Skeletal muscle satellite cell (primary cell): Measurements from ENCODE around the gene RAI14.
"Not testable (repeated sequence)": the region's sequence is repeated elsewhere in the genome, so short reads cannot be mapped to it uniquely, and the experiment has no call there.

ENCODE experiments used
- H3K27me3 ChIP-seq: 2 replicates; pipeline ENCODE4 v1.7.0; 2013; ENCODE audit warnings: low read length; ENCODE audit not compliant: control insufficient read depth, insufficient read depth
- H3K36me3 ChIP-seq: 2 replicates; pipeline ENCODE4 v1.7.0; 2013; ENCODE audit warnings: mild to moderate bottlenecking, control low read depth, low read length; ENCODE audit not compliant: insufficient read depth
- H3K4me1 ChIP-seq: 2 replicates; pipeline ENCODE4 v1.7.0; 2013; ENCODE audit warnings: low read length; ENCODE audit not compliant: control insufficient read depth, insufficient read depth
- H3K4me2 ChIP-seq: 2 replicates; pipeline ENCODE4 v1.7.0; 2013; ENCODE audit warnings: mild to moderate bottlenecking, low read length
- H3K4me3 ChIP-seq: 2 replicates; pipeline ENCODE4 v1.7.0; 2013; ENCODE audit warnings: low read length
- H3K9ac ChIP-seq: 2 replicates; pipeline ENCODE4 v1.7.0; 2013; ENCODE audit warnings: mild to moderate bottlenecking, low read depth, low read length, moderate library complexity
- H3K9me3 ChIP-seq: replicated peaks from 2 replicates; pipeline ENCODE4 v1.7.0; 2013; ENCODE audit warnings: mild to moderate bottlenecking, control low read depth, low read length

RAI14 gene

GRCh38 chr5:34820593-34820992 is 164.5 kb downstream of the RAI14 start:
- no peaks in the 10 kb centered on the region for H3K4me1 ChIP-seq
- H3K9ac ChIP-seq: no peak overlapping the region
- H3K9me3 ChIP-seq: no peaks in the 10 kb centered on the region
- peaks cover 87% of the 10 kb centered on the region for H3K36me3 ChIP-seq
- no peak overlapping the region for H3K4me3 ChIP-seq
- H3K27me3 ChIP-seq: no peaks in the 10 kb centered on the region
- H3K4me2 ChIP-seq: no peak overlapping the region

GRCh38 chr5:34822956-34823715 is 167.0 kb downstream of the RAI14 start:
- H3K4me2 ChIP-seq: no peak overlapping the region
- H3K27me3 ChIP-seq: no peaks in the 10 kb centered on the region
- no peak overlapping the region for H3K4me3 ChIP-seq
- no peaks in the 10 kb centered on the region for H3K9me3 ChIP-seq
- H3K36me3 ChIP-seq: peaks cover 89% of the 10 kb centered on the region
- no peaks in the 10 kb centered on the region for H3K4me1 ChIP-seq
- no peak overlapping the region for H3K9ac ChIP-seq

GRCh38 chr5:34826347-34826746 is 170.2 kb downstream of the RAI14 start:
- Histone ChIP-seq H3K36me3 (peaks cover 83% of the 10 kb centered on the region), H3K4me2 (no peak overlapping the region), H3K9ac (no peak overlapping the region)

GRCh38 chr5:34827588-34828506 is 171.7 kb downstream of the RAI14 start:
- Histone ChIP-seq H3K4me3 (no peak overlapping the region), H3K9me3 (no peaks in the 10 kb centered on the region), H3K36me3 (peaks cover 87% of the 10 kb centered on the region), H3K9ac (no peak overlapping the region), H3K27me3 (no peaks in the 10 kb centered on the region), H3K4me2 (no peak overlapping the region), H3K4me1 (no peaks in the 10 kb centered on the region)

More at GRCh38 chr5:34826347-34826746, 170.2 kb downstream of the RAI14 start:
- Histone ChIP-seq H3K27me3 (no peaks in the 10 kb centered on the region), H3K4me3 (no peak overlapping the region), H3K9me3 (no peaks in the 10 kb centered on the region), H3K4me1 (no peaks in the 10 kb centered on the region)

GRCh38 chr5:34830827-34831226 is 174.7 kb downstream of the RAI14 start:
- H3K4me3 ChIP-seq, H3K4me2 ChIP-seq, H3K27me3 ChIP-seq, H3K4me1 ChIP-seq, H3K9ac ChIP-seq, H3K9me3 ChIP-seq: not testable (repeated sequence)
- peaks cover 76% of the 10 kb centered on the region for H3K36me3 ChIP-seq

GRCh38 chr5:34831303-34831702 is 175.2 kb downstream of the RAI14 start:
- peaks cover 71% of the 10 kb centered on the region for H3K36me3 ChIP-seq
- H3K4me3 ChIP-seq: no peak overlapping the region
- no peak overlapping the region for H3K4me2 ChIP-seq
- H3K4me1 ChIP-seq: no peaks in the 10 kb centered on the region
- no peak overlapping the region for H3K9ac ChIP-seq
- H3K27me3 ChIP-seq: no peaks in the 10 kb centered on the region
- H3K9me3 ChIP-seq: no peaks in the 10 kb centered on the region

GRCh38 chr5:34832568-34832967 is 176.4 kb downstream of the RAI14 start:
- Histone ChIP-seq H3K27me3 (no peaks in the 10 kb centered on the region), H3K4me3 (no peak overlapping the region), H3K4me2 (no peak overlapping the region), H3K36me3 (peaks cover 58% of the 10 kb centered on the region), H3K9ac (no peak overlapping the region), H3K9me3 (no peaks in the 10 kb centered on the region), H3K4me1 (no peaks in the 10 kb centered on the region)

- no peak overlapping the region for H3K9ac ChIP-seq
- peaks cover 53% of the 10 kb centered on the region for H3K36me3 ChIP-seq
- H3K27me3 ChIP-seq: no peaks in the 10 kb centered on the region
- no peak overlapping the region for H3K4me2 ChIP-seq
- H3K4me3 ChIP-seq: no peak overlapping the region
- H3K4me1 ChIP-seq: no peaks in the 10 kb centered on the region
- no peaks in the 10 kb centered on the region for H3K9me3 ChIP-seq
Observed at GRCh38 chr5:34833090-34833489, 177.0 kb downstream of the RAI14 start.

- Histone ChIP-seq H3K36me3 (peaks cover 46% of the 10 kb centered on the region), H3K4me1 (peaks cover 6% of the 10 kb centered on the region), H3K9ac (no peak overlapping the region), H3K4me2 (no peak overlapping the region), H3K27me3 (no peaks in the 10 kb centered on the region), H3K9me3 (no peaks in the 10 kb centered on the region), H3K4me3 (no peak overlapping the region)
Observed at GRCh38 chr5:34833976-34834793, 178.1 kb downstream of the RAI14 start.

GRCh38 chr5:34834794-34835089 is 178.6 kb downstream of the RAI14 start:
- Histone ChIP-seq H3K4me3 (no peak overlapping the region), H3K27me3 (no peaks in the 10 kb centered on the region), H3K36me3 (peaks cover 42% of the 10 kb centered on the region), H3K4me2 (no peak overlapping the region), H3K9me3 (no peaks in the 10 kb centered on the region), H3K4me1 (peaks cover 11% of the 10 kb centered on the region), H3K9ac (no peak overlapping the region)

- Histone ChIP-seq H3K9me3 (no peaks in the 10 kb centered on the region), H3K4me1 (peaks cover 11% of the 10 kb centered on the region), H3K36me3 (peaks cover 32% of the 10 kb centered on the region), H3K4me2 (no peak overlapping the region), H3K9ac (no peak overlapping the region), H3K4me3 (no peak overlapping the region), H3K27me3 (no peaks in the 10 kb centered on the region)
Observed at GRCh38 chr5:34835664-34836063, 179.5 kb downstream of the RAI14 start.
